ENCODE measurements around the gene CRACDL.

The CRACDL gene

DNA sequence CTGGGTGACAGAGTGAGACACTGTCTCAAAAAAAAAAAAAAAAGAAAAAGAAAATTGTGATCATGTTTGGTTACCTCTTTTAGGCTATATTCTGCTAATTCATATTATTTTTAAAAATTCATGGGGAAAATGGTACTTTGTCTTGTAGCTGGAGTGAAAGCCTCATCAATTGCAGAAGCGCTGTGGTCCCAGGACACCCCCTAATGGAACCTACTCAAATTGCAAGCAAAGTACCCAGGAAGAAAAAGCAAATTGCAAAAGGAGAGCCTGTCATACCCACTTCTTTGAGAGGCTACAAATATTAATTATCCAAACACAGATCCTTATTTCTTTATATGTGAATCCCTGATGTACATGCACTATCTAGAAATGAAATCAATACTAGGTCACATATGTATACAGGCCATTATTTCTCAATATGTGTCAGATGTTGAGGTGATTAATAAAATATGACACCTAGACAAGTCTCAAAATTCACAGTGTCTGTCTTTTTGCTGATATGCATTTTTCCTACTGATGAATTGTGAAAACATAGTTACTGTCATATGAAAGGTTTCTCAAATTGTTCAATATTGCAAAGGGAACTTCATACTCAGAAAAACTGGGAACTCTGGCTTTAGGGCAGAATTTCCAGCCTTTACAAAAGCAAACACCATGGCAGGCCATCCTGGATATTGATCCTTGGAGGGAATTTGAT is 12.6 kb downstream of the CRACDL start:
- TF ChIP-seq POLR2A (IDR thresholded peaks at IDR 0.05; ENCODE audit: low read depth, low read length) = no peak
- DNase-seq (ENCODE audit: insufficient read length) (no peak), FAIRE-seq (no peak)

DNA sequence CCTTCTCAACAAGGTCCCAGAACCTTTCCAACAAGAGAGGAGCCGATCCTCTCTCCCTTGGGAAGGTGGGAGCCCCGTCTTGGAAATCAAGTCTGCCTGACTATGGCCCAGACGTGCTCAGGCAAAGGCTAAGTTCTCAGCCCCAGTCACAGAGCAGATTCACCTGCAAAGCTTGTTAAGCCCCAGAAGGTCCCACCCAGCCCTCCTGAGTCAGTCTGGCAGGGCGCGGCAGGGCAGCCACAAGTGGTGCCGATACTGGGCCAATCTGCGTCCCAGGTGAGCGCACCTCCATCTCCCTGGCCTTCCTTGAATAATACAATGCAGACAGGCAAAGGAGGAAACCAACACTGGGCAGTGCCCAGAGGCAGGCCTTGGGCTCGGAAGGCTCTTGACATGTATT is 15.0 kb downstream of the CRACDL start:
- no peak for FAIRE-seq
- TF ChIP-seq POLR2A (IDR thresholded peaks at IDR 0.05; ENCODE audit: low read depth, low read length) (no peak), POLR2AphosphoS5 (IDR thresholded peaks at IDR 0.05; ENCODE audit: low read depth, low read length) (no peak), TAF1 (IDR thresholded peaks at IDR 0.05; ENCODE audit: borderline replicate concordance, low read depth, low read length) (no peak)

DNA sequence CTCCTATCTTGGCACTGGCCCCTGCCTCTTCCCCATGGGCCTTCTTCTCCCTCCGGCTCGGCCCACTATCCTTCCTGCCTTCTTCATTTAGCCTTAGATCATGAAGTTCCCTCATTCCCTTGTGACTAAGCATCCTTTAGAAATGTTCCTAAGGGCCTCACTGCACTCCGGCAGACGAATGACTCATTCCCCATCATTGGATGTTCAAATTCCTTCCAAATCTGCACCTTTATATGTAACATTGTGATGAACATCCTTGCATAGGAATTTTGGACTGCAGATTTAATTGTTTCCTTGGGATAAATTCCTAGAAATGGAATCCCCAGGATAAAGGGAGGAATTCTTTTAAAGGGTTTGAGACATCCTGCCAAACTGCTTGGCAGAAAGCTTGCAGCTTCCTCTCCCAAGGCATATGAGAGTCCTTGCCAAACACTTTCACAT is 19.0 kb downstream of the CRACDL start:
- no peak for TF ChIP-seq TAF1 (IDR thresholded peaks at IDR 0.05; ENCODE audit: borderline replicate concordance, low read depth, low read length)
- no peak for TF ChIP-seq POLR2A (IDR thresholded peaks at IDR 0.05; ENCODE audit: low read depth, low read length)
- no peak for TF ChIP-seq POLR2AphosphoS5 (IDR thresholded peaks at IDR 0.05; ENCODE audit: low read depth, low read length)
- FAIRE-seq (no peak), DNase-seq (ENCODE audit: insufficient read length) (no peak)

More for the DNA sequence above, 15.0 kb downstream of the CRACDL start:
- no peak for DNase-seq (ENCODE audit: insufficient read length)

- no peak for DNase-seq (ENCODE audit: insufficient read length)
- FAIRE-seq = no peak
These were observed 20.2 kb downstream of the CRACDL start for GRCh38 chr2:98915751-98916358.

GRCh38 chr2:98914713-98915580 is 21.1 kb downstream of the CRACDL start:
- FAIRE-seq (no peak), DNase-seq (ENCODE audit: insufficient read length) (no peak)
- TF ChIP-seq TAF1 (IDR thresholded peaks at IDR 0.05; ENCODE audit: borderline replicate concordance, low read depth, low read length) (no peak), POLR2AphosphoS5 (IDR thresholded peaks at IDR 0.05; ENCODE audit: low read depth, low read length) (no peak)

More at GRCh38 chr2:98915751-98916358, 20.2 kb downstream of the CRACDL start:
- TF ChIP-seq TAF1 (IDR thresholded peaks at IDR 0.05; ENCODE audit: borderline replicate concordance, low read depth, low read length) (no peak), POLR2A (IDR thresholded peaks at IDR 0.05; ENCODE audit: low read depth, low read length) (no peak), POLR2AphosphoS5 (IDR thresholded peaks at IDR 0.05; ENCODE audit: low read depth, low read length) (no peak)

- no peak for TF ChIP-seq TAF1 (IDR thresholded peaks at IDR 0.05; ENCODE audit: borderline replicate concordance, low read depth, low read length)
- TF ChIP-seq POLR2AphosphoS5 (IDR thresholded peaks at IDR 0.05; ENCODE audit: low read depth, low read length) = no peak
- no peak for TF ChIP-seq POLR2A (IDR thresholded peaks at IDR 0.05; ENCODE audit: low read depth, low read length)
- no peak for FAIRE-seq
- DNase-seq (ENCODE audit: insufficient read length) = no peak
These were observed 21.9 kb downstream of the CRACDL start for GRCh38 chr2:98913916-98914712.

DNA sequence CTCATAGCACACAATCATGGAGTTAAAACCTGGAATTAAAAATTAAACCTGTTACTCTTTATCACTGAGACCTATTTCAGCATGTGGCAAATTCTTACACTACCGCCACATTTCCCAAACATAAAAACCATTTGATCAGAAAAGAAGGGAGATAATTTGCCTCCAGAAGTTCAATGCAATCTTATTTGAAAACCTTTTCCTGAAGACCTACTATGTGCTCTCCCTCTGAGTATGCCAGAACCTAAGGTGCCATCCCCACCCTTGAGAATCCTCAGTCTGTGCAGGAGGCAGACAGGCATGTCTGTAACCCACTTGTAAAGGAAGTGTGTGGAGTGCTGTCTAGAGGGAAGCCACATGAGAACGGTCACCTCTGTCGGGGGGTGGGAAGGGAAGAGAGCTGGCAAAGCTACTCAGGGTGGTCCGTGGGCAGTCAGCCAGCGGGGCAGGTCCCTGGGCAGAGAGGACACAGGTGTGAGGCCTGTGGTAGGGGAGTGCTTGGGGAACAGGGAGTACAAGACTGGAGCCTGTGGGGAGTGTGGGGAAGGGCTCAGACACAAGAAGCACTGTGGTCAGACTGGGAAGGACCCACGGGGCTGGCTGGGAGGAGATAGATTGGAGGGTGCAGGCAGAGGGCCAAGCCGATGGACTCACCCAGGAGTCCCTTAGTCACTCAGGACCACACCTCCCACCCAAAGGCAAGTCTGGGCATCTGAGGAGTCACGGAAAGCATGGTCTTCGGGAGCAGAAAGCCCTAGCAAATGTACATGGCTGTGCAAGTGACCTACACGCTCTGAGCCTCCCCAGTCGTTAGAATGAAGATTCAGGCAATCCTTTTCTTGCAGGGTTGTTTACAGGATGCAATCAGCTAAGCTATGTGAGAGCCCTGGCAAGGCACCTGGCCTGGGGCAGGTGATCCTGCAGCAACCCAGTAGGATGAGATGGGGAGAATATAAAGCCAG is 22.8 kb downstream of the CRACDL start:
- FAIRE-seq (no peak), DNase-seq (ENCODE audit: insufficient read length) (no peak)
- TF ChIP-seq POLR2AphosphoS5 (IDR thresholded peaks at IDR 0.05; ENCODE audit: low read depth, low read length) = no peak
- no peak for TF ChIP-seq POLR2A (IDR thresholded peaks at IDR 0.05; ENCODE audit: low read depth, low read length)
- no peak for TF ChIP-seq TAF1 (IDR thresholded peaks at IDR 0.05; ENCODE audit: borderline replicate concordance, low read depth, low read length)

GRCh38 chr2:98912221-98912851 is 23.7 kb downstream of the CRACDL start:
- no peak for FAIRE-seq
- TF ChIP-seq POLR2AphosphoS5 (IDR thresholded peaks at IDR 0.05; ENCODE audit: low read depth, low read length) = no peak
- TF ChIP-seq TAF1 (IDR thresholded peaks at IDR 0.05; ENCODE audit: borderline replicate concordance, low read depth, low read length) = no peak
- TF ChIP-seq POLR2A (IDR thresholded peaks at IDR 0.05; ENCODE audit: low read depth, low read length) = no peak
- no peak for DNase-seq (ENCODE audit: insufficient read length)

DNA sequence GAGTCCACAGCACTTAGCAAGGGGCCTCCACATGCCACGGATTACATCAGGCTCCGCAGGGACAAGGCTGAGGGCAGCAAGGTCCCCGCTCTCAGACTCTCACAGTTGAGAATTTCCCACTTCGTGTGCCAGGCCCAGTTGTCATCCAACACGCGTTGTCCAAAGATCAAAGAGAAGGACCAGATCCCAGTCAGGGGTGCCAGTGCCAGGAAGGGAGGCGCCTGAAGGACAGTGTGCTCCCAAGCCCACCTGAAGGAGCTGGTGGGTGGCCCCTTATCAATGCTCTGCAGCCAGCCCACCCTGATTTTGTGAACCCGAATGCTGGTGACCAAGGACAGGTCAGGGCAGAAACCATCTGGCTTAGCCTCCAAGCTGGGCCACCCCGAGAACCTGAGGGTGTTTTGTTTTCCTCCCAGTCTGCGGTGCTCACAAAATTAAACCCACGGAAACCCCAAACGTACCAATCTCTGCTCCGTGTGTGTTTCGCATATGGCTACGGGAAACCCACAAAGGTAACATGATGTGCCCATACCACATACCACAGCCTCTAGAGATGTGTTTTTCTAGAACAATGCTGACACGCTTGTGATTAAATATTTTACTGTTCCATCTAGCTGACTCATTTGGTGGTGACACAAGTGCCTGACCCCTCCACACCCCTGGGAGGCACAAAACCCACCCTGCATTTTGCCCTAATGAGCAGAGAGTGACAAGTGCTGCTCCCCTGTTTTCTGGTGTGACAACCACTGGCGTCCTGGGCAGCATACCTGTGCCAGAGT is 24.5 kb downstream of the CRACDL start:
- DNase-seq (ENCODE audit: insufficient read length) (no peak), FAIRE-seq (no peak)
- TF ChIP-seq POLR2A (IDR thresholded peaks at IDR 0.05; ENCODE audit: low read depth, low read length) = no peak
- no peak for TF ChIP-seq TAF1 (IDR thresholded peaks at IDR 0.05; ENCODE audit: borderline replicate concordance, low read depth, low read length)
- no peak for TF ChIP-seq POLR2AphosphoS5 (IDR thresholded peaks at IDR 0.05; ENCODE audit: low read depth, low read length)

Data from GM12892 (cell line).